Stimulated activated CD8-positive, alpha-beta memory T cell treated with anti-CD3 and anti-CD28 coated beads, Interleukin-4, amount 100 ng/mL, for 1 hour (primary cell): ENCODE results near the gene MYOZ1.
"Not testable (repeated sequence)": the region's sequence is repeated elsewhere in the genome, so short reads cannot be mapped to it uniquely, and the experiment has no call there.

Source experiments
- DNase-seq, 2 donors: peaks; one replicate each; pipeline ENCODE4 v3.0.0-alpha.2; 2020; ENCODE audit warnings: low read depth in 2 of 2, low spot score in 1 of 2

The MYOZ1 gene

GRCh38 chr10:73641328-73642060 is at the start of gene MYOZ1:
MYOZ1 (minus strand) TSS chr10:73641474; CDS start chr10:73640017, 1,457 bp downstream.
- DNase-seq = no peak

GRCh38 chr10:73690755-73691154 is 49.5 kb upstream of the MYOZ1 start:
- DNase-seq = not testable (repeated sequence)

- DNase-seq = not testable (repeated sequence)
These were observed 48.3 kb upstream of the MYOZ1 start for GRCh38 chr10:73689596-73689995.

GRCh38 chr10:73687641-73688040 is 46.4 kb upstream of the MYOZ1 start:
- not testable (repeated sequence) for DNase-seq

GRCh38 chr10:73674546-73674945 is 33.3 kb upstream of the MYOZ1 start:
- not testable (repeated sequence) for DNase-seq

- DNase-seq = not testable (repeated sequence)
These were observed 27.1 kb upstream of the MYOZ1 start for GRCh38 chr10:73668378-73668777.

- not testable (repeated sequence) for DNase-seq
These were observed 25.0 kb upstream of the MYOZ1 start for GRCh38 chr10:73666153-73666809.

GRCh38 chr10:73665581-73665980 is 24.3 kb upstream of the MYOZ1 start:
- not testable (repeated sequence) for DNase-seq

GRCh38 chr10:73664156-73665040 is 23.1 kb upstream of the MYOZ1 start:
- DNase-seq = not testable (repeated sequence)

GRCh38 chr10:73663621-73664020 is 22.3 kb upstream of the MYOZ1 start:
- not testable (repeated sequence) for DNase-seq

GRCh38 chr10:73662705-73663104 is 21.4 kb upstream of the MYOZ1 start:
- not testable (repeated sequence) for DNase-seq

GRCh38 chr10:73655990-73656298 is 14.7 kb upstream of the MYOZ1 start, which contains the start of gene SYNPO2L:
SYNPO2L (minus strand) TSS chr10:73656029; CDS start chr10:73655922, 107 bp downstream.
- no peak for DNase-seq

GRCh38 chr10:73655257-73655989 is 14.1 kb upstream of the MYOZ1 start:
- DNase-seq = no peak

- DNase-seq = no peak
These were observed 12.4 kb upstream of the MYOZ1 start for GRCh38 chr10:73653701-73654100.

- no peak for DNase-seq
These were observed 11.9 kb upstream of the MYOZ1 start for GRCh38 chr10:73653195-73653594.

GRCh38 chr10:73650537-73651331 is 9.5 kb upstream of the MYOZ1 start:
- DNase-seq = no peak

GRCh38 chr10:73649876-73650536 is 8.7 kb upstream of the MYOZ1 start:
- no peak for DNase-seq

- DNase-seq = no peak
These were observed 7.9 kb upstream of the MYOZ1 start for GRCh38 chr10:73648975-73649829.
